ENCODE results near the gene YBX1.
A peak's percentile ranks its signal among the peaks of the same experiment; 100 is the strongest.

Gene YBX1

DNA sequence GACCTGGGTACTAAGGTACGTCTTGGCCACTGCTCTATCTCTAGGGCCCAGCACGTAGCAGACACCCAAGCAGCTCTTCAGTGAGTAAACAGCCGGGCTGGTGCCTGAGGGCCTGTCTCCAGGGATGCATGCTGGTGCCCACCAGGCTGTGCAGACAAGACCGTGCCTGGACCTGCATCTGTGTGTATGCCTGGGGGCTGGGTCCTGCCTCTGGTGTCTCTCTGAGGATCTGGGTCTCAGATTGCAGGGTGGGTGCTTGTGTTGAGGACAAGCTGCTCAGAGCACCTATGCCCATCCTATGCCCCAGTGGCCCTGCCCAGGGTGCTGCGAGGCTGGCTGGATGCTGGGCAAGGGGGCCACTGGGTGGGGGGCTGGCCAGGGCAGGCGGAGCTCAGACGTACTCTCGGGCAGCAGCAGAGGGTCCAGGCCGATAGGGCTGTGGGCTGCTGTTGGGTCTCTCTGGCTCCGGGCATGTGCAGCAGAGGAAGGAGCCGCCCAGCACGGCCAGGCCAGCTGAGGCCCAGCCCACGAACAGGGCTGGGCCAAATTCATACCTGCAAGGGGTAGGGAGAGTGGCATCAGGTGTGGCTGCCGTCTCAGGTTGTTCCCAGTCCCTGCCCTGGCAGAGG, 53.4 kb downstream of the YBX1 start:
- DNase-seq, result no peak

DNA sequence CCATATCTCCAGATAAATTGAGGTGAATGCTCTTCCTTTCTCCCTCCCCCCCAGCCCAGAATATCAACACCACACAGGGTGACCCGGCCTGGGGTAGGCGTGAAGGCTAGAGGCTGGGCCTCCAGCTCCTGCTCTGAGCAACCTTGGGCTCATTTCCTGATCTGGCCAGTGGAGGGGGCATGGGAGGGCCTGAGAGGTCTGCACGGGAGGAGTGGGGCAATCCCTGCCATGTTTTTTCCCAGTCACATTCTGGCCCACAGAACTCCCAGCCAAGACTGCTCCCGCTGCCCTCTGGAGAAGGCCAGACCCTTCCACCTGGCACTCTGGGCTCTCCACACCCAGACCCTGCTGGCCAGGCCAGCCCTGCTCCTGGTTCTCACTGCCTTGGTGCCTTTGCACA, 53.9 kb downstream of the YBX1 start:
- DNase-seq, result no peak

DNA sequence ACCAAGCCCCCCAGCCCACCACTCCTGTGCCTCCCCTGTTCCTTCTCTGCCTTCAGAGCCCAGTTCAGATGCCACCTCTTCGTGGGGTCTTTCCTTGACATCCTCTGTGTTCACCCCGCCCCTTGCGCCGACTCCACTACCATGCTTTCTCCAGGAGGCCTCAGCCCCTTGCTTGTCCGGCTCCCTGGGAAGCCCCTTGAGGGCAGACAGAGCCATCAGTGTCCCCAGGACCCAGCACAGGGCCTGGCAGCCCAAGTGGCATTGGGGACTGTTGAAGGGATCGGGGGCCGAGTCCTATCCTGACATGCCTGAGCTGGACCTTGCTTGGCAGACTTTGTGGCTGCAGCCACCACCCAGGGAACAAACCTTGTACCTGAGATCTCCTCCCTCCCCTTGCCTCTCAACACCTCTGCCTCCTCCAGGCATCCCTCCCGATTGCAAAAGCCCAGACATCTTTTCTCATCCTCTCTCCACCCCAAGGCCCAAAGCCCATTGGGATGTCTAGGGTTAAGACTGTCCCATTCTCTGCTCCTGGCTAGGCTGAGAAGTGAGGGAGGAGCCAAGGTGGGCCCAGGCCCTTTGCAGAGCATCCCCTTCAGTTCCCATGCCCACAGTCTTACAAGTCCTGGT, 54.5 kb downstream of the YBX1 start:
- DNase-seq, result no peak

DNA sequence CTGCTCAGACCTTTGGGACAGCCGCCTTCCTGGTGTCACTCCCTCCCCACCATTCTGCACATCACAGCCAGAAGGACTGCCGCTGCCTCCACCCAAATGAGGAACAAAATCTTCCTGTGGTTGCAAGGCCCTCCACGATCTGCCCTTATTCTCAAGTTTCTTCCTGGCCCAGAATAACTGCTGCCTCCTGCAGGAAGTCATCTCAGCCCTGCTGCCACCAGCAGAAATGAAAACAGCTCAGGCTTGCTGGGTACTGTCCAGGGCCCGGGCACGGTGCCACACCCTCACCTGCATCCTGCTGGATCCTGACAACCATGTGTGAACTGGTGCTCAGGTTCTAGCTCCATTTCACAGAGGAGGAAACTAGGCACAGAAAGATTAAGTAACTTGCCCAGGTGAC, 55.0 kb downstream of the YBX1 start:
- DNase-seq, result peak in 1 of 6 experiments; percentile 10

DNA sequence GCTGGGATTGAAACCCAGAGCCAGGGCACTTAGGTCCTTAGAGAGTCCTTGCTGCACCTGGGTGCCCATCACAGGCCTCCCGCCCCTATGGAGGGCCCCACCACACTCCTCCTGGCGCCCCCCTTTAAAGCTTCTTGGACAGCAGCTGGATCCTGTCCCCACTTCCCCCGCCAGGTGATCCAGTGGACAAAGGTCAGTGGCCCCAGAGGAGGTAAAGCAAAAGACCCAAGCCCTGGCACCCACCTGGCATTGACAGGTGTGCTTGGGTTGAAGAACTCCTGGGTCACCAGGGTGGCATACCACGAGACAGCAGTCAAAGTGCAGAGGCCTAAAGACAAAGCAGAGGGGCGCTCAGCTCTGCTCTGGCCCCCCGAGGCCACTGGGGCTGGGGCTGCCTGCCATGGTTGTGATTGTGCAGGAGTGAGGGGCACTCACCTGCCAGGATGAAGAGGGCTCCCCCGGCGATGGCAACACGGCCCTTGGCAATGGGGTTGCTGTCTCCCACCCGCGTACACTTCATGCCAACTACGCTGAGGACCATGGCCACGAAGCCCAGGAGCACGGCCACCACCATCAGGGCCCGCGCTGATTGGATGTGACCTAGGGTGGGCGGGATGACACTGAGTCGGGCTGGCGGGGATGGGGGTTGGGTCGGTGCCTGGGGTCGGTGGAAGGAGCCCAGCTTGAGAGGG, 55.9 kb downstream of the YBX1 start:
- no peak for DNase-seq

DNA sequence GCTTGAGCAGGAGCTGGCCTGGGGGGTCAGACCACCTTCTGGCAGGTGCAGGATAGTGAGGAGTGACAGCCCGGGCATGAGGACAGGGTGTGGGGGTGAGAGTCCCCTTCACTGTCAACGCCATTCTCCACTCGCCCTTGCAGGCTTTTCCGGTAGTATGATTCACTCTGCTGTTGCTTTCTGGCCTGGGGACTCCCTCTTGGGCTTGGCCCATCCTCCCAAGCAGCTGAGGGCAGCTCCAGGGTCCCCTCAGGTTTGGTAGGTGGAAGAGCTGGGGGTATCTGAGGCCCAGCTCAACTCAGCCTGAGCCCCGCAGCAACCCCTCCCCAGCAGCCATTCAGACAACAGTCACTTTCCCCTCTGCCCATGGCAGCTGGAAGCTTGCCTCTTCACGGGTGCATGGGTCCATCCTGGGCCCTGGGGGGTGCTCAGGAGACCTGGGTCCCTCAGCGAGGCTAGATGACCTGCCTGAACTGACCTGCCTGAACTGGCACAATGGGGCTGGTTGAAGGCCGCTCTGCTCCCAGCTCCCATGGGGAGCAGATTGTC, 56.5 kb downstream of the YBX1 start:
- DNase-seq, result no peak

DNA sequence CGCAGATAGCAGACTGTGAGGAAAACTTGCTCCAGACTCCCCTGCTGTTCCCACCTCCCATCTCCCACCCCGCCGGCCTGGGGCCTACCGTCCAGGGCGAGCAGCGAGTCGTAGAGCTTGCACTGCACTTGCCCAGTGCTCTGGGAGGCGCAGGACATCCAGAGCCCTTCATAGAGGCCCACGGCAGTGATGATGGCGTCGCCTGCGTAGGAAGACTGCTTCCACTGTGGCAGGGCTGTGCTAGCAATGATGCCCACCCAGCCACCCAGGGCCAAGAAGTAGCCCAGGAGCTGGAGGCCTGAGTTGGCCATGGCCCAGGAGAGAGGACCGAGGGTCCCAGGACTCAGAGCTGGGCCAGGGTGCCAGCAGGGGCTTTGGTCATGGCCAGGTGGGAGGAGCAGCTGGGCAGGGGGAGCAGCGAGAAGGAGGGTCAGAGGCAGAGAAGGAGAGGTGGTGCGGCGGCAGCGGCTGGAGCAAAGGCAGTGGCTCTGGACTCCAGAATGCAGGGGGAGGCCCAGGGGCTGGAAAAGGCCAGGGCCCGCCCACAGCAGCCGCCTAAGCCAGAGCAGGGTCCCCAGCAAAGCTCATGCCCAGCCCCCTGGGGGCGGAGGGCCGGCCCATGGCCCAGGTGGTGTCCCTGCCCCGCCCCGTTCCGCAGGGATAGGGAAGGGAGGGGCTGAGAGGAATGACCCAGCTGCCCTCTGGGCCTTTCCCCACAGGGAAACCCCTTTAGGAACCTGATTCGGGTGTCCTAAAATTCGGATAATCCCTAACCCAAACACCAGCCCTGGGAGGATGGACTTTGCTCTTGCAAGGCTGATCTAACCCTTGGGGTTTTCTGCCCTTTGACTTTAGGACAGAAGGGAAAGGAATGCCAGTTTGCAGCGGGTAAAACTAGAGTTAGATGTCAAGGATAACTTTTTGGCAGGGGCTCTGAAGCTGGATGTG, 57.8 kb downstream of the YBX1 start, which contains the start of gene CLDN19:
Gene CLDN19, minus strand, starts transcription at position 484 of the 948 bp plus-strand sequence. Its CDS starts 173 bp downstream, at position 311.
- DNase-seq, result no peak

DNA sequence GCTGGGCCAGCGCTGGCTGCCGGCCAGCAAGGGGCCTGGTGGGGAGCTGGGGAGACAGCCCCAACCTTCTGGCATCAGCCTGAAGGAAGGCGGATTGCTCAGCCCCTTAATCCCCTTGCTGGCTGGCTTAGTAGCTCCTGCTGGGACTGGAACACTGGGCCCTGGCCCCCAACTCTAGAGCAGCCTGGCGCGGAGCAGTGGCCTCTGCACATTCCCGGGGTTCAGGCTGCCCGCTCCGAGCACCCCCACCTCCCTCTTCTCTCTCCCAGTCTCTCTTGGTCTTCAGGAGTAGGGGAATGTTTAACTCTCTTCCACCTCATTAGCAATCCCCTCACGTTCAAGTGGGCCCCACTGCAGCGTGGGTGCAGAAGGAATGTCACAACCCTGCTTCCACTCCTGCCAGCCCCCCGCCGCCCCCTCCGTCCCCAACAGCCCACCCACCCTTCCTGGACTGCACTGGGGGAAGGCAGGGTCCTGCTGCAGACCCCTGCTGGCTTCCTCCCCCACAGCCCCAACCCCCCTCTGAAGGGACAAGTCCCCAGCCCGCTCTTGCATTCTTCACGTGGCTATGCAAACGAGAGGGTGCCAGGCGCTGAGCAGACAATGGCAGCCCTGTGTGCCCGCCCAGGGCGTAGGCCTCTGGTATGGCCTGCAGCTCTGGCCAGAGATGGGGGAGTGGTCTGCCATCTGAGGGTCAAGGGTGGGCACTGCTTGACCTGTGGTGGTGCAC, 58.8 kb downstream of the YBX1 start:
- DNase-seq, result no peak

DNA sequence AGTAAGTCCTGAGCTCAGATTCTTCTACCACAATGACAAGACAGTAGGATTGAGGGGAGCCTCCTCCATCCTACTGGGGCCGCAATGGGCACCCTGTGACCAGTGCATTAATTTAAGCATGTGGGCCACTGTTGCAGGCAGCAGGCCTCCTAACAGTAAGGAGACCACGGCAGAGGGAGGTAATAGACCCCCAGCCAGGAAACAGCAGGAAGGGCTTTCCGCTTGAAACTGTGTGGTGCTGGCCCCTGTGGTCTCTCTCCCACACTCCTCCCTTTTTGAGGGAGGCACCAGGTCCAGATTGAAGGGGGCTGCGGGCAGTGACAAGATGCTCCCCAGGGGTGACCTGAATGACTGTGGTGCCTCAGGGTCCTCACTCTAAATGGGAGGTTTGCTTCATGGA, 59.5 kb downstream of the YBX1 start:
- no peak for DNase-seq

DNA sequence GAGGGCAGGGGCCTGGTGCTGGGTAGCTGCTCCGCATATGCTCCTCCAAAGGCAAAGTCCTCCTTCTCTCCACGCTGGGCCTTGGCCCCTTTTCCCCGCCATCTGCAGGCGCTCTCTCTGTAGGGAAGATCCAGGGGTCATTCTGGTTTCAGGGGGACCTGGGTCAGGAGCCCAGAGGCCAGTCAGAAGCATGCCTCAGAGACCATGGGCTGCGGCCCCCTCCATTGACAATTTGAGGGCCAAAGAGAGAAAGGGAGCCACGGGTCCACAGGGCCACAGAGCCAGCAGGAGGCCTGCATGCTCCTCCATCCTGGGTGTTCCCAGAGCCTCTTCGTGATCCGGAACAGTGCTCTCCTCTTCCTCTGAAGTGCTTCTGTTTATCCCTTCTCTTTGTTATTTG, 59.9 kb downstream of the YBX1 start:
- DNase-seq, result no peak

DNA sequence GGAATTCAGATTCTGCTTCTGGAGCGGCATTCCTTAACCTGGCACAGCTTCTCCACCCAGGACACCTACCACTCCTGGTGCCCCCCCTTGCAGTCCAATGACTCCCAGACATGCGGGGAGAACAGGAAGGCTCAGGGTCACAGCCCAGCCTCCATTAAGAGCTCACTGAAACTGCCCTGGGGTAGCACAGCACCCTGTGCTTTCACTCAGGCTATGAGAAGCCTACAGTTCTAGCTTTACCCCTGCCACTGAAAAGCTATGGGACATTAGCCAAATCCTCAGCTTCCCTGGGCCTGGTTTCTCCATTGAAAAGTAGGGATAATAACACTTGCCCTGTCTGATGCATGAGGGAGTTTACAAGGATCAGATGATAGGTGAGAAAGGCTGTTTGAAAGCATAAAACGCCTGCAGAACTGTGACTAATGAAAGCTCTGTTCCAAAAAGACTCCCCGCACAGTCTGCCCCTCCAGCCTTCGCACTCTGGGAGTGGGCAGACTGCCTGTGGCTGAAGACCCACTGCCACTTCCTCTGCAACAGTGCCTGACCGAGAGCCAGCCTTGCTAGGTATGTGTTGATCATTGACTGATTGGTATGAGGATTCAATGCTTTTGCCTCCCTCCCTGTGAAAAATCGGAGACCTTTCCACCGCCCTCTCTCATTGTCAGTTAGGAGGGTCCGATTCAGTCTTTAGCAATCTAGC, 60.5 kb downstream of the YBX1 start:
- no peak for DNase-seq

DNA sequence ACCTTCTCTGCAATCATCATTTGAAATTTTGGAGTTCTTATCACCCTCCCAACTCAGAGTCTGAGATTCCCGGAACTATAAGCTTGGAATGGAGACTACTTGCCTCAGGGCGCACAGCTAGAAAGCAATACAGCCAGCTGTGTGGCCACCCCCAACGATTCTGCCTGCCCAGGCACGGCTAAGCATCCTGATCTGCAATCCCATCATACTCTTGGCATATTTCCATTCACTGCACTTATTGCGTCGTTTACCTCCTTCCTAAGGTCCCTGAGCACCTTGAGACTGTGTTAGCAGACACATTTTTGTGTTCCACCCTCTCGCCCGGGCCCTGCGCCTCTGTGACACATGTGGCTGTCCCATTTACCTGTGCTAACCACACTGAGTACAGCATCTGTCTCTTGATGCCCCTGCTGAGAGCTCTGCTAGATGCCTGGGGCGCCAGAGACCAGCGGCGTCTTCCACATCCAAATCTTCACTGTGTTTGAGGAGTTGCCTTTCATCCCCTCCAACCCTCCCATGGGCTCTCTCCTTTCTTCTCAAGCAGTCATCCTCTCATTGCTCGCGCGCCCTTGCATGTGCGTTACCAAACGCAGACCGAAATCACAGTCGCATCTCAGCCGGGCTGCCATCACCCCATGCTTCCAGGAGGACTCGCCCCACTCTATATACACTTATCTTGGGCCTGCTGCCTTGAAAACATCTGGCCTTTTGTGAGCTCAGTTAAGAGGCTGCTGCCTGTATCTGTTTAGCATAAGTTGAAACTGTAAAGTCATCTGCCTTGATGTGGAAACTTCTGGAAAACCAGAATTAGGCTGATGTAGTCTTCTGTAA, 61.3 kb downstream of the YBX1 start:
- DNase-seq, result no peak

DNA sequence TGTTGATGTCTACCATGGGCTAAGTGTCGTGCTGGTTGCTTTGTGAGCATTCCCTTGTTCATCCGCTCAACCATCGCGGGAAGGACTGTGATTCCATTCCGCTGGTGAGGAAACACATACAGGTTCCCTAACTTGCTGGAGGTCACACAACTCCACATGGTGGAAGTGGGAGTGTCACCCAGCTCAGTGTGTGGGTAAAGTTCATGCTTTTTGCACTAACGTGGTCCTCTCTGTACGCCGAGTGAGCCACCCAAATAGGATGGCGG, 61.9 kb downstream of the YBX1 start:
- no peak for DNase-seq

DNA sequence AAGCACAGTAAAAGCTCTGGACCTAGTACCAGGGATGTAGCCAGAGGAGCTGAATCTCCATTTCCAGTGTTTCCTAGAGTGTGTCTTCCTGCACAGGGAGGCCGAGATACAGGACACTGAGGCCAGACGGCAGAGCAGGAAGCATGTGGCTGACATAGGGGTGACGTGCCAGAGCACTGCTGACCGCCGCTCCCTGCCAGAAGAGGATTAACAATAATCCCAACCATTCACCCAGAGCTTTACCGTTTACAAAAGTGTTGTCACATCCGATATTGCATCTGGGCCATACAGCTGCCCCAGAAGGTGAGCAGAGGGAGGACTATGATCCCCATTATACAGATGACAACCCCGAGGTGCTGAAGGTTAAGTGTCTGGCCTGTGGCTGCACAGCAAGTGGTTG, 63.6 kb downstream of the YBX1 start:
- no peak for DNase-seq

DNA sequence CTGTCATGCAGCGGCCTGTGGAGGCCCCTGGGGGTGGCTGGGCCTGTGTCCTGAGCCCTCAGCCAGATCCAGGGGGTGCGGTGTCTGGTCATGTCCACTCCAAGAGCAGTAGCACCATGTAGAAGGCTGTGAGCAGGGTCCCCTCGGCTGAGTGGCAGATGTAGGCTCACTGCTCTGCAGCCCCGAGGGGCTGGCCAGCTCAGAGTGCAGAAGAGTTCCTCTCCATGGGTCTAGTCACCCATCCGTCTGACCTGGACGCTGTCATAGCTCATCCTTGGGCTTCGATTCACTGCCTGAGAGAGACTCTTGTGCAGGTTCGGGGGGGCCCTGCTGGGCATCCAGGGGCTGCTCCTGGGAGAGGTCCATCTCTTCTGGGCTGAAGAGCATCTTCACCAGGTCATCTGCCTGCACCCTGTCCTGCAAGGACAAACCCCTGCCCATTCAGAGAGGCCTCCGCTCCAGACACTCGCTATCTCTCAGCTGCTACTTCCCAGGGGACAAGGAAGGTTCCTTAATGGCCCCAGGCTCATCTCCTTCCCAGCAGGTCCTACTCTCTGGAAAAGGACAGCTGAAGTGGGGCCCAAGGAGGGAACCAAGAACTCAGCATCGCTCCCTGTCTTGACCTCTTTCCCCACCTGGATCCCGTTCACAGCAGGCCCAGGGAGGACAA, 64.4 kb downstream of the YBX1 start:
- no peak for DNase-seq

DNA sequence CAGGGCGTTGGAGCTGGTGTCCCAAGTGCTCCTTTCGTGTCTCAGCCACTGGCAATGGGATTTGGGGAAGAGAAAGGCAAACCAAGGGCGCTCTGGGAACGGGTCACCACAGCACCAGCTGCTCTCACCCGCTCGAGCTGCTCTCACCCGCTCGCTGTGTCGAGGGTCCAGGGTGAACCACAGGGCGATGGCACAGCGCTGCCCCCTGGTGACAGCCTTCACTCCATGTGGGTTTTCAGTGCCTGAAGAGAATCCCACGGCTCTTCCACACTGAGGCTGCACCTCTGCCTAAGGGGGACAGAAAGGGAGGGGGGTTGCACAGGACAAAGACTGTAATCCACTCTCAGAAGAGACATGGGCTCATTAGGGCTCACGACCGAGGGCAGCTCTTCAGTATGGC, 64.9 kb downstream of the YBX1 start:
- DNase-seq, result peak in 5 of 6 experiments; percentile 24 to 39 (median 32)

DNA sequence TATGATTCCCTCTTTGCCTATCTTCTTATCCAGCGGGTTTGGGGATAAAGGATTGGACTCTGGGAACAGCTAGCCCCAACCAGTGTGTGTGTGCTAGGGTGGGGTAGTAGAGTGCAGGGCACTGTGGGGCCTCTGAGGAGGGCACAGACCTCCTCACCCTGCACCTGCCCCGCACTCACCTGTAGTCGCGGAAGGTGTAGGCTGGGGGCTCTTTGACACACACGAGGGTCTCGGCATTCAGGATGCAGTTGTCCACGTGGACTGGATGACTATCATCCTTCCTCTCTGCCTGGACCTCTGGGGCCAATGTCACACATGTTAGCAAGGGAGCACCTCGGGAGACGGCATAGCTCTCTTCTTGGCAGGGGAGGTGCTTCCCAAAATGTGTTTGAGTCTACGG, 65.8 kb downstream of the YBX1 start:
- DNase-seq, result no peak

DNA sequence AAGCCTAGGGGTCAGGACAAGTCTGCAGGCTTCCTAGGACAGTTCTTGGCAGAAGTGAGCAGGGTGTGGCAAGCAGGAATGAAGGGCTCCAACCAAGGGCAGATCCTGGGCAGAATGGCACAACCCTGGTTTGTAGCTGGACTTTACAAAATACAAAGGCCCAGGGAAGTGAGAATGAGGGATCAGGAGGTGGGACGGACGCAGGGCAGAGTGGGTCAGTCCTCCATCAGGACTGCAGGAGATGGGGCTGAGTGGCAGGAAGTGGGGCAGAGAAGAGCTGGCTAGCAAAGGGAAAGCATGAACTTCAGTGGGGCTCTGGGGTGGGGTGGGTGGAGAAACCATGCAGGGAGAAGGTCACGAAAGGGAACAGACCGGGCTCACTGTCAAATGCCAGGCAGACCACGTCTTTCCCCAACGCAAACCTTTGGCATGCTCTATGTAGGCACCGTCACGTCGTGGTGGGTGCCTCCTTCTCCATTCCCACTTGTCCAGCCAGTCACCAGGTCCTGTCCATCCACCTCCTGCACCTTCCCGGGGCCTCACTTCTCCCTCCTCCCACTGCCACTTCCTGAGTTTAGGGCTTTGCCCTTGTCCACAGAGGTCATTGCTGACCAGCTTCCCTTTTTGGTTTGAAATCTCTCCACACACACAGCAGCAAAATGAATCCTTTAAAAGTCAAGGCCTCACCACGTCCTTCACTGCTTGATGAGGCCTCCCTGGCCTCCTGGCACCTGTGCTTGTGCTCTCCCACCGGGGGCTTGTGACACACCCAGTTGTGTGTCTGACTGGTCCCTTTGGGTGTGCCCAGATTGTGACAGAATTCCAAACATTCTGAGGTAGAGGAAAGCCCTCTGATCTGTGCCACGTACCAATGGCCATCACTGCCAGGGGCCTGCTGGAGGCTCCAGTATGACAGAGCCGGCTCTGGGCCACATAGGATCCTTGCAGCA, 66.5 kb downstream of the YBX1 start:
- DNase-seq, result no peak

DNA sequence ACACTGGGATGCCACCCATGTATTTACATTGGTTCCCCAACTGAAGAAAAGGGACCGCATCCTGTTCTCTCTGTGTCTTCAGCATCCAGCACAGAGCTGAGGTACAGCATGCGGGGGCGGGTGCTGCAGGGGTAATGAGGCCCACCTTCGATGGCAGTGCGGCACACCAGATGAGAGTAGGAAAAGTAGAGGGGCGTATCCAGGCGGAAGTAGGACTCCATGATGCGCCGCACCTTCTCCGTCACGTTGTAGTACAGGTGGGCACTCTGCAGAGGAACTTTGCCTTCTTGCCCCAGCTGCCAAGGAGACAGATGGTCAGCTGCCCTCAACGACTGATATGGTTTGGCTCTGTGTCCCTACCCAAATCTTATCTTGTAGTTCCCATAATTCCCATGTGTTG, 67.8 kb downstream of the YBX1 start:
- no peak for DNase-seq
